HG02885 (cell line): ENCODE results near the gene PERM1.
"Not testable (repeated sequence)": the region's sequence is repeated elsewhere in the genome, so short reads cannot be mapped to it uniquely, and the experiment has no call there.

ENCODE experiments used
- ATAC-seq: cut with Tn5 transposase; IDR thresholded peaks from one replicate; pipeline ENCODE4 v1.9.1; 2021; ENCODE audit warnings: mild to moderate bottlenecking; ENCODE audit not compliant: unreplicated experiment, poor library complexity

PERM1 gene

GRCh38 chr1:1017397-1018320 lies 35.8 kb upstream of the PERM1 start:
- ATAC-seq = not testable (repeated sequence)

DNA sequence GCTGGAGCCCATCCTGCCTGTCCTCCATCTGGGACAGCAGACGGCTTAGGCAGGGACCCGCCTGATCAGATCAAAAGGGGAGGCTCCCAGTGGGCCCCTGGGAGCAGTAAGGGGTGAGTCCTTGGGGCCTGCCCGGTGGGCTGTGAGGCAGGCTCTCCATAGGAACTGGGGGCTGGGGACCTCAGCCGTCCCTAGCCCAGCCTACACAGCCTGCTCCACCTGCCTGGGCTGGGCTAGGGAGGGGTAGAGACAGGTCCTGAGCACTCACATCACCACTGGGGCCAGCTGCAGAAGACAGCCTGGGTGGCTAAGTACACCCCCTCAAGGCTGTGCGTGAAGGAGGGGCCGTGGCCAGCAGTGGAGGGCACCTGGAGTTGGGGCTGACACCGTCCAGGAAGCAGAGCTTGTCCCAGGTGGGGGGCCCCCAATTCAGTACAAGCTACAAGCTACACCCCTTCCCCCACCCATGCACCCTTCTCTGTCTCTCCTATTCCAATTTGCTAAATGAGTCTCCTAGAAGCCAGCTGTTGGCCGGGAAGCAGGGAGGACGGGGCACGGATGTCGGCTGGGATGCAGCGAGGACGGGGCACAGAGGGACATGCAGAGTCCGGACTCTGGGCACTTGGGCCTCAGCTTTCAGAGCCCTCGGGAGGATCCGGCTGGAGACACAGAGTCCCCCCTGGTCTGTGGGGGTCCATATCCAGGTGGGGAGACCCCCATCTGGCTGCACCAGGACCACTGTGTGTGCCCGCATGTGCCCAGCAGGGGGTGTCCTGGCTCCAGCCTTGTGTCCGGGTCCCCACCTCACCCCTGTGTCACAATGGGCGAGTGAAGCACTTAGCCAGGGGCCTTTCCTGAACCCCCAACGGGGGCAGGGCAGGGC lies 33.1 kb upstream of the PERM1 start:
- no peak for ATAC-seq

GRCh38 chr1:1013922-1014648 lies 32.2 kb upstream of the PERM1 start:
- peak; percentile 28 for ATAC-seq

GRCh38 chr1:1013105-1013921 lies 31.4 kb upstream of the PERM1 start, which contains the start of gene ISG15:
ISG15 (plus strand) TSS chr1:1013497; CDS start chr1:1013574, 77 bp downstream.
- ATAC-seq = peak; percentile 85

GRCh38 chr1:1012736-1013104 lies 30.8 kb upstream of the PERM1 start:
- not testable (repeated sequence) for ATAC-seq

- no peak for ATAC-seq
Measured at GRCh38 chr1:1011396-1011949, 29.6 kb upstream of the PERM1 start.

DNA sequence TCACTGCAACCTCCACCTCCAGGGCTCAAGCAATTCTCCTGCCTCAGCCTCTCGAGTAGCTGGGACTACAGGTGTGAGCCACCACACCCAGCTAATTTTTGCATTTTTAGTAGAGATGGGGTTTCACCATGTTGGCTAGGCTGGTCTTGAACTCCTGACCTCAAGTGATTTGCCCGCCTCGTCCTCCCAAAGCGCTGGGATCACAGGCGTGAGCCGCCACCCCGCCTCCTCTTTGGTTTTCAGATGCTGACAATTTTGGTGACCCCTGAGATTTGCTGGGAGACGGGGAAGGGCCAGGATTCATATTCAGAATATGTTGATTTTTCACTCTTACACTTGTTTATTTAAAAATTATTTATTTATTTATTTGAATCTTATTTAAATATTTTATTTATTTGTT lies 28.2 kb upstream of the PERM1 start:
- ATAC-seq = not testable (repeated sequence)

- ATAC-seq = no peak
Measured at GRCh38 chr1:1006305-1007159, 24.6 kb upstream of the PERM1 start.

DNA sequence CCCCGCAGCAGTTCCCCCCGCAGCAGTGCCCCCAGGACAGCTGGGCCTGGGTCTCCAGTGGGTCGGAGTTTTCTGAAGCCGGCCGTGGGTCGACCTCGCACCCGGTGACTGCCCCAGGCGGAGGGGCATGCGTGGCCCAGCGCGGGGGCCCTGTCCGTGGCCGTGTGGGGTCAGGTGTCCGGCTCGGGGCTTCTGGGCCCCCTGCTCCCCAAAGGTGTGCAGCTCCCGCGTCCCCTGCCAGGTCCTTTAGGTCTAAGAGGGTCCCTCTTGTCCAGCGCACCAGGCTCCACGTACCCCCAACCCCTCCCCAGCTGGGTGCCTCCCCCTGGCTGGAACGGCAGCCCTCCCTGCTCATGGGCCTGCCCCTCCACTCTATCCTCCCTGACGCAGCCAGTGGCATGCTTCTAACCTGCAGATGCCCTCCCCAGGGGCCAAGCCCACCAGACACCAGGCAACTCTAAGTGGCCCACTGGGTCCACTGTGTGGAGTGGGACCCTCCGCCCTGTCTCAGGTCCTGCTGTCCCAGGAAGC lies 23.9 kb upstream of the PERM1 start:
- no peak for ATAC-seq

- ATAC-seq = no peak
Measured at GRCh38 chr1:1004780-1005697, 23.1 kb upstream of the PERM1 start.

- ATAC-seq = no peak
Measured at GRCh38 chr1:1004420-1004779, 22.5 kb upstream of the PERM1 start.

DNA sequence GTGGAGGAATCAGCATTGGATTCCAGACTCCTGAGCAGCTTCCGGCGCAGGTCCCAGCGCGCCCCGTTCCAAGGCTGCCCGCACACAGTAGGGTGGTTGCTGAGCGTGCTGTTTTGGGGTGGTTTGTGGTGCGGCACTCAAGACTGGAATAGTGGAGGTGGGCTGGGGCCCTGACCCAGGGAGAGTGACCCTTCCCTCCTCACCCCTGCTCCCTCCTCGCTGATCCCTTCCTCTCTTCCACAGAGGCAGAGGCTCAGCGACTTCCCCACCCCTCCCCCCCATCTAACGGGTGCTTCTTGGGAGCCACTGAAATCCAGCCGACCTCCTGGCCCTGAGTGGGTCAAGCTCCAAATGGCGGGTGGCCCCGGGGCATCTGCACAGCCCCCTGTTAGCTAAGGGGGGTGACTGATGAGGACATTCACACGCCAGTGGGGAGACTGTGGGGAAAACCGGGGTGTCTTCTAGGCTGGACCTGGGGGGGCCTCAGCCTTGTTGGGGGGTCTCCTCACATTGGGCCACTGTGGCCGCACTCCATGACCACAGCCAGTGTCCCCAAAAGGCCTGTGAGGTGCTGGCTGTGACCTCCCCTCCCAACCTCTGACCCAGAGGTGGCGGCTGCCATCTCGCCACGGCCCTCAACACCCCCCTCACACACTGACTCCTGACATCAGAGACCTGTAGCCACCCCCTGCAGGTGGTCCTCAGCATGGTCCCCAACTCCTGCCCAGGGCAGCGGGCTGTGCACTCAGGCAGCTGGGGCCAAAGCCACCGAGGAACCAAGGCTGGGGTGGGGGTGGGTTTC lies 21.9 kb upstream of the PERM1 start:
- no peak for ATAC-seq

GRCh38 chr1:1001057-1001783 lies 19.3 kb upstream of the PERM1 start:
- no peak for ATAC-seq

DNA sequence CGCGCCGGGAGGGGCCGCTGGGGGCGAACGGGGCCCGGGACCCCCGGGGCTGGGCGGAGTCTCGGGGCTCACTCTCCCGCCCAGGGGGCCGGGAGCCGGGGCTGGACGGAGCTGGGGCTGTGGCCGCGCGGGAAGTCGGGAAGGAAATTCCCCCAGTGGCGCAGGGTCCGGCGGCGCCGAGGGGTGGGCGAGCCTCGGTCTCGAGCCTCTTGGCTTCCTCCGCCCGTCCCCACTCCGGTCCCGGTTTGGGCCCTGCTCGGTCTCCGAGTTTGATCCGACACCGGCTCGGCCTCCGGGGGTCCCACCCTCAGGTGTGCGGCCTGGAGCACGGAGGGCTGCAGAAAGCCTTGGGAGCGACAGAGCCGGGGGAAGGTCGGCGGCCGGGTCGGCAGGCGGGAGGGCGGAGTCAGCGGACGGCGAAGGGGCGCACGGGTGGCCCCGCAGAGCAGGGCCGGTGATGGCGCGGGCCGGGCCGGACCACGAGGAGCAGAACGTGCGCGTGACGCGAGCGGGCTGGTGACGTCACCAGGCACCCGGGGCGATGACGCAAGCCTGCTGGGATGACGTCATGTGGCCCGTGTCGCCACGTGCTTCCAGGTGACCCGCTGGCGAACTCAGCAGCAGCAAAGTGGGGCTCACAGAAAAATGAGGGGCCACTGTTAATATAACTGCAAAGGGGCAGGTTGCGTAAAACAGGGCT lies 18.6 kb upstream of the PERM1 start:
- ATAC-seq = no peak

DNA sequence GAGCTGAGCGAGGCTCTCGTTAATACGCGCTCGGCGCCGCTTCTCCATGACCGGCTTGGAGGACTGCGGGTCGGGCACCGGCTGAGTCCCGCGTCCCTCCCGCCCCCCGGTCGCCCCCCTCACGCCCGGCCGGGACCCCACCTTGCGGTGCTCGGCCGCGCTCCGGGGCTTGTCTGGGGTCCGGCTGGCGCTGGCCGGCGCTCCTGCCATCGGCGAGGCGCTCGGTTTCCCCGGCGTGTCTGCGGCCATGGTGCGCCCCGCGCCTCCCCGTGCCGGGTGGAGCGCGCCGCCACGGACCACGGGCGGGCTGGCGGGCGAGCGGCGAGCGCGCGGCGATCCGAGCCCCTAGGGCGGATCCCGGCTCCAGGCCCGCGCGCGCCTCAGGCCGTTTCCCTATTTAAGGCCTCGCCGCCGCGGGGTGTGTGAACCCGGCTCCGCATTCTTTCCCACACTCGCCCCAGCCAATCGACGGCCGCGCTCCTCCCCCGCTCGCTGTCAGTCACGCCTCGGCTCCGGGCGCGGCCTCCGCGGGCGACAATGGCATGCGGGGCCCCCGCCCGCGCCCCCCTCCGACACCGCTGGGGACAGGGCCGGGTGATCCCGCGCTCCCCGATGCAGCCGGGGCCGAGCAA lies 17.9 kb upstream of the PERM1 start, which contains the start of gene HES4:
Gene HES4, minus strand, starts transcription at position 373 of the 632 bp plus-strand sequence. Its CDS starts 124 bp downstream, at position 249.
- ATAC-seq = no peak
